Transverse colon (tissue), 4 donors: Measurements from ENCODE around the gene SP2.

Experiments
- CTCF ChIP-seq, 5 experiments: fragments of 200-600 bp in 3 of 5; fragments of 450-650 bp in 2 of 5; sonication (generic) in 3 of 5; IDR thresholded peaks; 1 replicate in 2 of 5; 2 replicates in 3 of 5; pipeline ENCODE4 v1.5.1; 2016 to 2017; ENCODE audit warnings: antibody characterized with exemption in 5 of 5, inconsistent platforms in 3 of 5, mild to moderate bottlenecking in 2 of 5, moderate library complexity in 1 of 5
- EP300 ChIP-seq: sonication (generic); formaldehyde crosslinking; IDR thresholded peaks from one replicate; pipeline ENCODE4 v1.6.1; 2017; ENCODE audit warnings: antibody characterized with exemption, low read depth
- POLR2A ChIP-seq: fragments of 450-650 bp; IDR thresholded peaks from one replicate; pipeline ENCODE4 v1.6.1; 2016; ENCODE audit warnings: antibody characterized with exemption, mild to moderate bottlenecking, moderate library complexity
- POLR2AphosphoS5 ChIP-seq, 3 donors: sonication (generic); formaldehyde crosslinking; IDR thresholded peaks; one replicate each; pipeline ENCODE4 v1.6.1; 2016; ENCODE audit warnings: antibody characterized with exemption in 3 of 3

GRCh38 chr17:47924785-47925677, 29.0 kb downstream of the SP2 start:
- TF ChIP-seq CTCF (IDR thresholded peaks at IDR 0.05) (no peak), POLR2AphosphoS5 (IDR thresholded peaks at IDR 0.05) (no peak), POLR2A (no peak), EP300 (no peak)
